Nephron (organoid): ENCODE measurements around the gene FAIM2.

Source experiments
- H3K27ac Mint-ChIP-seq, 3 experiments: 2 replicates each; pipeline ENCODE4 v1.8.0; 2020; ENCODE audit warnings: mixed read lengths in 3 of 3, mild to moderate bottlenecking in 2 of 3, moderate library complexity in 1 of 3
- H3K27me3 Mint-ChIP-seq: 2 replicates; pipeline ENCODE4 v1.8.0; 2021; ENCODE audit warnings: low read depth, mild to moderate bottlenecking, moderate library complexity, mixed read lengths
- H3K36me3 Mint-ChIP-seq: 2 replicates; pipeline ENCODE4 v1.8.0; 2020; ENCODE audit warnings: low read depth, mixed read lengths
- H3K4me1 Mint-ChIP-seq: 2 replicates; pipeline ENCODE4 v1.8.0; 2020; ENCODE audit warnings: mixed read lengths
- H3K4me3 Mint-ChIP-seq, 3 experiments: 2 replicates each; pipeline ENCODE4 v1.8.0; 2020; ENCODE audit warnings: mild to moderate bottlenecking in 3 of 3, mixed read lengths in 3 of 3, moderate library complexity in 2 of 3
- H3K9me3 Mint-ChIP-seq: 2 replicates; pipeline ENCODE4 v1.8.0; 2020; ENCODE audit warnings: mixed read lengths
- TF ChIP-seq, protein P1 (sequence below), 3 experiments: fragments of 200-600 bp; sonication (generic); IDR thresholded peaks; one replicate each; pipeline ENCODE4 v1.5.0; 2021; ENCODE audit warnings: antibody characterized with exemption in 3 of 3; ENCODE audit not compliant: unreplicated experiment in 3 of 3

Gene FAIM2

DNA sequence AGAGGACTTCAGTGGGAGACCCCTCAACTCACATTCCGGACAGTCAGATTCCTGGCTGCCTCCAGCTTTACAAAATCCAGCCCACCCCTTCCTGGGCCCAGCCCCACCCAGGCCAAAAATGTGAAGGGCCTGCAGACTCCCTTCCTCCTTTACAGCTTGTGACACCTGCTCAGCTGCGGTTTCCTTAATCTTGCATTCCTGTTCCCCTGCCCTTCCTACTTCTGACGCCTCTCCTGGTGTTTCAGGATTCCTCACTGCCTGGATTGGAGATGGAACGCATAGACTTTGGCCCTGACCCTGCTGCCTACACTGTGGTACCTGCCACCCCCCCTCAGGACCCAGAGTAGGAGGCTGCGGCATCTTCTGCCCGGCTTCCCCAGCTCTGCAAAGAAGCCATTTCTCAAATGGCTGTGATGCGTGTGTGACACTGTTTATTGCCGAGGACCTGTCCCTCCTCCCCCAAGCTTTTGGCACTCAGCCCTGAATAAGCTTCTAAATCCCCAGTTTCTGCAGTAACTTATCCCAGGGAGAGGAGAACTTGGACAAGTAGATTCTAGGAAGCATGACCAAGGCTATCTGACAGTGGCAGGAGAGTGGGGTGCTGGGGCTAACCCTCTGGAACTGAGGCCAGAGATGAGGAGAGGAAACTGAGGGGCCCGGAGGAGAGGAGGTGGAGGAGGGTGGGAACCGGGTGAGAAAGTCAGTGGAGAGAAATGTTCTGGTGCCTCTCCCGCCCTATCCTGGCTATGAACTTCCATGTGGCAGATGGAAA is 35.9 kb downstream of the FAIM2 start:
- Mint-ChIP-seq H3K27me3 (peaks cover 57% of the 10 kb centered on the region), H3K27ac (peak overlapping the region; percentile 62 to 88 (median 74)), H3K4me3 (peak overlapping the region; percentile 17 to 22 (median 19)), H3K36me3 (no peaks in the 10 kb centered on the region), H3K9me3 (no peaks in the 10 kb centered on the region), H3K4me1 (peaks cover 75% of the 10 kb centered on the region)
- TF ChIP-seq, protein P1, sequence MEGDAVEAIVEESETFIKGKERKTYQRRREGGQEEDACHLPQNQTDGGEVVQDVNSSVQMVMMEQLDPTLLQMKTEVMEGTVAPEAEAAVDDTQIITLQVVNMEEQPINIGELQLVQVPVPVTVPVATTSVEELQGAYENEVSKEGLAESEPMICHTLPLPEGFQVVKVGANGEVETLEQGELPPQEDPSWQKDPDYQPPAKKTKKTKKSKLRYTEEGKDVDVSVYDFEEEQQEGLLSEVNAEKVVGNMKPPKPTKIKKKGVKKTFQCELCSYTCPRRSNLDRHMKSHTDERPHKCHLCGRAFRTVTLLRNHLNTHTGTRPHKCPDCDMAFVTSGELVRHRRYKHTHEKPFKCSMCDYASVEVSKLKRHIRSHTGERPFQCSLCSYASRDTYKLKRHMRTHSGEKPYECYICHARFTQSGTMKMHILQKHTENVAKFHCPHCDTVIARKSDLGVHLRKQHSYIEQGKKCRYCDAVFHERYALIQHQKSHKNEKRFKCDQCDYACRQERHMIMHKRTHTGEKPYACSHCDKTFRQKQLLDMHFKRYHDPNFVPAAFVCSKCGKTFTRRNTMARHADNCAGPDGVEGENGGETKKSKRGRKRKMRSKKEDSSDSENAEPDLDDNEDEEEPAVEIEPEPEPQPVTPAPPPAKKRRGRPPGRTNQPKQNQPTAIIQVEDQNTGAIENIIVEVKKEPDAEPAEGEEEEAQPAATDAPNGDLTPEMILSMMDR (IDR thresholded peaks at IDR 0.05; ENCODE audit: unreplicated experiment in 3 of 3), result no peak

- Mint-ChIP-seq H3K27ac (peak overlapping the region in 2 of 3 experiments; percentile 74 to 88), H3K4me3 (no peak overlapping the region), H3K4me1 (peaks cover 68% of the 10 kb centered on the region), H3K36me3 (no peaks in the 10 kb centered on the region), H3K9me3 (no peaks in the 10 kb centered on the region), H3K27me3 (peaks cover 54% of the 10 kb centered on the region)
- TF ChIP-seq, protein P1 (IDR thresholded peaks at IDR 0.05; ENCODE audit: unreplicated experiment in 3 of 3), result peak; percentile 93 to 97 (median 95)
These were observed 36.7 kb downstream of the FAIM2 start for GRCh38 chr12:49866859-49867569.

DNA sequence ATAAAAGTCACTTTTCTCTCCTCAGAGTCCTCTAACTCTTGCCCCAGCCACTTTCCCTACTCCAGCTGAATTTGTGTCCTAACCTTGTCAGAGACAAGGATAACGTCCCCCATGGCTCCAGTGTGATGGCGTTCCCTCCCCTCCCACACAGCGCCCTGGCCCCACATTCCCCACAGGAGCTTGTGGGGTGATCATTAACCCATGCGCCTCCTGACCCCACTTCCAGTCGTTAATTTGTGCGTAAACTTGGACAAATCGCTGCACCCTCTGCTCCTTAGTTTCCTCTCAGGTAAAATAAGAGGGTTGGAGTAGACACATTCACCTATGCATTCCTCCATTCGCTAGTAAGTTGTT is 37.9 kb downstream of the FAIM2 start:
- Mint-ChIP-seq H3K36me3 (no peaks in the 10 kb centered on the region), H3K9me3 (no peaks in the 10 kb centered on the region), H3K27me3 (peaks cover 45% of the 10 kb centered on the region), H3K27ac (no peak overlapping the region), H3K4me1 (peaks cover 57% of the 10 kb centered on the region), H3K4me3 (no peak overlapping the region)
- TF ChIP-seq, protein P1 (IDR thresholded peaks at IDR 0.05; ENCODE audit: unreplicated experiment in 3 of 3), result no peak

DNA sequence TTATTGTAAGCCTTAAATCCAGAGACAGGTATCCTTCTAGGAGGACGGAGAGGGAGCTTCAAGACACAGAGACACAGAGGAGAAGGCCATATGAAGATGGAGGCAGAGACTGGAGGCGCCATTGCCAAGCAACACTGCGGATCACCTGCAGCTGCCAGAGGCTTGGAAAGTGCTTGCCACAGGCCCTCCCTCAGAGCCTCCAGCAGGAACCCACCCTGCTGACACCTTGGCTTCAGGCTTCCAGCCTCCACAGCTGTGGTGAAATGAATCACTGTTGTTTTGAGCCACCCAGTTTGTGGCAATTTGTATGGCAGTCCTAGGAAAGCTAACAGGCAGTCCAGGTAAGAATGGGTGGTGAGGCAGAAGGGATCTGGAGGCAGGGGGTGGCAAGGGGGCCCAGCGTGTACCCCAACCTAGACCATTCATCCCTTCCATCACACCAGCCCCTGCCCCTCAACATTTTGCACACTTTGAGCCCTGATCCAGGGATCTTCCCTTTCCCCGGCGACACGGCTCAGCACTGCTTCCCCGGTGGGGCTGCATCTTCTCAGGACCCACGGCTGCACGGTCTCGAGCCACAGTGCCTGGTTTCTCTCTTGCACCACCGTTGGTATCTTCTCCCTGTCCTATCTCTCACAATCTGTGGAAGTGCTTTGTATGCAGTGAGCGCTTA is 38.5 kb downstream of the FAIM2 start:
- peak overlapping the region in 1 of 3 experiments; percentile 4 for H3K27ac Mint-ChIP-seq
- H3K36me3 Mint-ChIP-seq, result no peaks in the 10 kb centered on the region
- TF ChIP-seq, protein P1 (IDR thresholded peaks at IDR 0.05; ENCODE audit: unreplicated experiment in 3 of 3), result no peak
- no peaks in the 10 kb centered on the region for H3K9me3 Mint-ChIP-seq
- H3K4me3 Mint-ChIP-seq, result no peak overlapping the region
- H3K27me3 Mint-ChIP-seq, result peaks cover 45% of the 10 kb centered on the region
- peaks cover 52% of the 10 kb centered on the region for H3K4me1 Mint-ChIP-seq

- H3K27me3 Mint-ChIP-seq, result peaks cover 43% of the 10 kb centered on the region
- peaks cover 47% of the 10 kb centered on the region for H3K4me1 Mint-ChIP-seq
- no peak overlapping the region for H3K4me3 Mint-ChIP-seq
- H3K36me3 Mint-ChIP-seq, result peaks cover 3% of the 10 kb centered on the region
- H3K27ac Mint-ChIP-seq, result peak overlapping the region in 1 of 3 experiments; percentile 4
- peaks cover 3% of the 10 kb centered on the region for H3K9me3 Mint-ChIP-seq
- TF ChIP-seq, protein P1 (IDR thresholded peaks at IDR 0.05; ENCODE audit: unreplicated experiment in 3 of 3), result no peak
These were observed 39.0 kb downstream of the FAIM2 start for GRCh38 chr12:49864798-49865090.
